ENCODE measurements around the gene IPPK.

IPPK gene

DNA sequence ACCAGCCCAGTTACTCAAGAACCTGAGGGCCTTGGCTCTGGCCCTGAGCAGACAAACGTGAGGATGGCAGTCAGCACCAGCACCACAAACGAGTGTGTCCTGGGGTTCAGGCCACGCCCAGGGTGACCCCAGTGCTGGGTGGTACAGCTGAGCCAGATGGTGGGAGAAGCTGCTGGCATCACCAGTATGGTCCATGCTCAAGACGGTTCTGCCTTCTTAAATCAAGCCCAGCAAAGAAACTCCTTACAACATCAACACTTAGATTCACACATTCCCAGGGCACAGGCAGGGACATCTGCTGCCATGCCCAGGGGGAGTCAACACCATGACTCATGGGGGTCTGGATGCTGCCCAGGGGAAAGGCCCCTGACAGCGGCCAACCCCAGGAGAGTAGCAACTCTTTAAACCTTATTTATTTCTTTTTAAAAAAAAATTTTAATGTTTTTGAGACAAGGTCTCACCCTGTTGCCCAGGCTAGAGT lies 31.3 kb downstream of the IPPK start:
- H3K36me3 ChIP-seq (ENCODE audit: control insufficient read depth, insufficient read depth, low read length): no peaks in the 10 kb centered on the region
- H3K79me2 ChIP-seq: peaks cover 4% of the 10 kb centered on the region
- H3K27me3 ChIP-seq (ENCODE audit: control insufficient read depth, insufficient read depth, low read length): no peaks in the 10 kb centered on the region
- H3K9ac ChIP-seq: no peak overlapping the region
- no peaks in the 10 kb centered on the region for H3K9me3 ChIP-seq (ENCODE audit: control insufficient read depth, low read length)
- no peaks in the 10 kb centered on the region for H3K4me1 ChIP-seq
- no peak overlapping the region for H3K4me2 ChIP-seq (ENCODE audit: low read length)
- H3K4me3 ChIP-seq (ENCODE audit: low read depth, low read length): no peak overlapping the region
- TF ChIP-seq, protein P1, sequence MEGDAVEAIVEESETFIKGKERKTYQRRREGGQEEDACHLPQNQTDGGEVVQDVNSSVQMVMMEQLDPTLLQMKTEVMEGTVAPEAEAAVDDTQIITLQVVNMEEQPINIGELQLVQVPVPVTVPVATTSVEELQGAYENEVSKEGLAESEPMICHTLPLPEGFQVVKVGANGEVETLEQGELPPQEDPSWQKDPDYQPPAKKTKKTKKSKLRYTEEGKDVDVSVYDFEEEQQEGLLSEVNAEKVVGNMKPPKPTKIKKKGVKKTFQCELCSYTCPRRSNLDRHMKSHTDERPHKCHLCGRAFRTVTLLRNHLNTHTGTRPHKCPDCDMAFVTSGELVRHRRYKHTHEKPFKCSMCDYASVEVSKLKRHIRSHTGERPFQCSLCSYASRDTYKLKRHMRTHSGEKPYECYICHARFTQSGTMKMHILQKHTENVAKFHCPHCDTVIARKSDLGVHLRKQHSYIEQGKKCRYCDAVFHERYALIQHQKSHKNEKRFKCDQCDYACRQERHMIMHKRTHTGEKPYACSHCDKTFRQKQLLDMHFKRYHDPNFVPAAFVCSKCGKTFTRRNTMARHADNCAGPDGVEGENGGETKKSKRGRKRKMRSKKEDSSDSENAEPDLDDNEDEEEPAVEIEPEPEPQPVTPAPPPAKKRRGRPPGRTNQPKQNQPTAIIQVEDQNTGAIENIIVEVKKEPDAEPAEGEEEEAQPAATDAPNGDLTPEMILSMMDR (IDR thresholded peaks at IDR 0.05): no peak
- H2AFZ ChIP-seq: no peak overlapping the region
- H3K27ac ChIP-seq: no peak overlapping the region

DNA sequence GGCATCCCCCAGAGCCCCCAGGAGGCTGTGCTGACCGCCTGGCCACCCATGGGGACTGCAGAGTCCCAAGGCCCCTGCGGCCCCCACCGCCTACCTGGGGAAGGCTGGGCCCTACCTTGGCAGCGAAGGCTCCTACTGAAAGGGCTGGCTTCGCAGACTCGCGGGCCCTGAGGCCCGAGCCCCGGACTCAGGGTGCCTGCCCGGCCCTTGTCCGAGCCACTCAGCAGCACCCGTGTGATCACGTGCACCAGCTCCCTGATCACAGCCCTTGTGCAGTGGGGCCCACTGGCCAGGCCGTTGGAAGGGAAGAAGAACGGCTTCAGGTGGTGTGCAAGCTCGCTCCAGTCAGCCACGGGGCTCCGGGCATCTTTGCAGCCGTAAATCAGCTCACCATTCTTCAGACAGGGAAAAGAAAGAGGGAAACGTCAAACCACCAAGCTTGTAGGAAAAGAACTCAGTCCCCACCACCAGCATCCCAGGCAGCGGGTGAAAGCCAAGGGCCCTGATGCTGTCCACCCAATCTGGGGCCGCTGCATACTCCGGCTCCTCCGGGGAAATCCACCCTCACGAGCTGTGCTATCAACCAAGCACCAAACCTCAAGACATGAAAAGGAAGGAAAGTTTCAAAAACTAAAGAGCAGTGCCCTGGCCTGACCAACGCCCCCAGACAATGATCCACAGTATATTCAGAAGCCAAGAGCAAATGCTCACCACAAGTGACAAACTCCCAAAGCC lies 31.9 kb downstream of the IPPK start:
- Histone ChIP-seq H3K9me3 (ENCODE audit: control insufficient read depth, low read length) (no peaks in the 10 kb centered on the region), H3K27ac (no peak overlapping the region), H3K27me3 (ENCODE audit: control insufficient read depth, insufficient read depth, low read length) (no peaks in the 10 kb centered on the region), H3K4me2 (ENCODE audit: low read length) (no peak overlapping the region), H3K79me2 (peaks cover 3% of the 10 kb centered on the region), H2AFZ (no peak overlapping the region), H3K4me3 (ENCODE audit: low read depth, low read length) (no peak overlapping the region), H3K4me1 (no peaks in the 10 kb centered on the region), H3K9ac (no peak overlapping the region), H3K36me3 (ENCODE audit: control insufficient read depth, insufficient read depth, low read length) (no peaks in the 10 kb centered on the region)
- TF ChIP-seq, protein P1 (IDR thresholded peaks at IDR 0.05): no peak

DNA sequence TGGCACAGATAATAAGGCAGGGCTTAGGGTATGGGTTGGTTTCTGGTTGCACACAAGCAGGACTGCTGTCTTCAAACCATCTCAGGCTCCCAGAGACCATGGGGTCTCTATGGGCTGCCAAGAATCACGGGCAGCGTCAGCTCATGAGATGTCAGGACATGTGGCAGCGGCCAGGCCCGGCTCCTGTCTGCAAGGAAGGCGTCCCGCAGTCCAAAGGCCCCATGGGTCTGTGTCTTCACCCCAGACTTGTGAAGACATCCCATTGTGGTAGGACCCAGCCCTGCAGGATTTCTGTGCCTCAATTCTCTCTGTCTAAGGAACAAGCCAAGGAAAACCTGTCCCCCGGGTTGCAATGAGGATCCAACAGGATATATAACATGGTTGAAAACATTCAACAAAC lies 32.6 kb downstream of the IPPK start:
- Histone ChIP-seq H3K36me3 (ENCODE audit: control insufficient read depth, insufficient read depth, low read length) (no peaks in the 10 kb centered on the region), H3K79me2 (no peaks in the 10 kb centered on the region)

DNA sequence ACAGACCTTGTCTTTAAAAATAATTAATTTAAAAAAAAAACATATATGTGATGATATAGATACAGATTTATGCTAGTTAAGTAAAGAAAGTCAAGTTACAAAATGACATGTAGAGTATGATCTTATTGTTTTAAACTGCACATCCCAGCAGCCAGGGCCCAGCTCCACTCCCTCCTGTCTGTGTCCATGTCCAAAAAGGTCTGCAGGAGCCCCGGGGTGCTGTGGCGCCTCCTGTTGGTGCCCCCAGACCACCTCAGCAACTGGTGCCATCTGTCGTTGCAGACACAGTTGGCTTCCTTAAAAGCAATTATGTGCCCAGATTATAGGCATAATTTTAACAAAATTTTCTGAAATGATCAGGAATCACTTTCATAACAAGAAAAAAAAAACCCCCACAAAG lies 33.3 kb downstream of the IPPK start:
- TF ChIP-seq, protein P1 (IDR thresholded peaks at IDR 0.05): no peak
- Histone ChIP-seq H3K36me3 (ENCODE audit: control insufficient read depth, insufficient read depth, low read length) (no peaks in the 10 kb centered on the region), H3K4me3 (ENCODE audit: low read depth, low read length) (no peak overlapping the region), H3K27me3 (ENCODE audit: control insufficient read depth, insufficient read depth, low read length) (no peaks in the 10 kb centered on the region), H3K4me2 (ENCODE audit: low read length) (no peak overlapping the region), H3K4me1 (no peaks in the 10 kb centered on the region), H2AFZ (no peak overlapping the region), H3K9ac (no peak overlapping the region), H3K9me3 (ENCODE audit: control insufficient read depth, low read length) (no peaks in the 10 kb centered on the region), H3K27ac (no peak overlapping the region), H3K79me2 (no peaks in the 10 kb centered on the region)

More for the DNA sequence above, 32.6 kb downstream of the IPPK start:
- no peaks in the 10 kb centered on the region for H3K4me1 ChIP-seq
- no peak overlapping the region for H3K4me2 ChIP-seq (ENCODE audit: low read length)
- H3K4me3 ChIP-seq (ENCODE audit: low read depth, low read length): no peak overlapping the region
- H3K27ac ChIP-seq: no peak overlapping the region
- no peaks in the 10 kb centered on the region for H3K9me3 ChIP-seq (ENCODE audit: control insufficient read depth, low read length)
- TF ChIP-seq, protein P1 (IDR thresholded peaks at IDR 0.05): no peak
- H2AFZ ChIP-seq: no peak overlapping the region
- H3K27me3 ChIP-seq (ENCODE audit: control insufficient read depth, insufficient read depth, low read length): no peaks in the 10 kb centered on the region
- no peak overlapping the region for H3K9ac ChIP-seq

DNA sequence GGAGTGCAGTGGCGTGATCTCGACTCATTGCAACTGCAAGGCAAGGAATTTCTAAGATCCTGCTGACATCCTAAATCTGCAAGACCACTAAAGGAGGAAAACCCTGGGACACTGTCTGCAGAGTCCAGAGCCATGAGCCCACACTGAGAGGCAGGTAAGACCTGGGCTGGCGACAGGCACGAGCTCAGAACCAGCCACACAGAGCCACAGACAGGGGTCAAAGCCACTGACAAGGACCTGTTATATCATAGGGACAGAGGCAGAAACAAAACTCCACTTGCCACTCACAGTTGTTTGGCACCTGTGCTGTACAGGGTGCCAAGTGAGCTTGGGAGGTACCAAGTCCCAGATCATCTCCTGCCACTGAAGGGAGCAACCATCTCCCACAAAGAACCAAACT lies 34.2 kb downstream of the IPPK start:
- Histone ChIP-seq H3K79me2 (no peaks in the 10 kb centered on the region), H3K9me3 (ENCODE audit: control insufficient read depth, low read length) (no peaks in the 10 kb centered on the region), H3K4me3 (ENCODE audit: low read depth, low read length) (no peak overlapping the region), H3K4me1 (no peaks in the 10 kb centered on the region), H3K36me3 (ENCODE audit: control insufficient read depth, insufficient read depth, low read length) (no peaks in the 10 kb centered on the region), H2AFZ (no peak overlapping the region), H3K27ac (no peak overlapping the region), H3K27me3 (ENCODE audit: control insufficient read depth, insufficient read depth, low read length) (no peaks in the 10 kb centered on the region), H3K4me2 (ENCODE audit: low read length) (no peak overlapping the region), H3K9ac (no peak overlapping the region)
- TF ChIP-seq, protein P1 (IDR thresholded peaks at IDR 0.05): no peak
